GM20000 (cell line): ENCODE measurements around the gene CCDC90B.
A peak's percentile ranks its signal among the peaks of the same experiment; 100 is the strongest.

Experiments used
- DNase-seq: peaks from one replicate; pipeline ENCODE4 v3.0.0; 2012; ENCODE audit warnings: low spot score
- TF ChIP-seq, protein P1 (sequence below): IDR thresholded peaks from 2 replicates; pipeline ENCODE4 v1.5.1; 2012; ENCODE audit warnings: mild to moderate bottlenecking, control low read depth; ENCODE audit errors: extremely low read depth, missing control alignments

Gene CCDC90B

DNA sequence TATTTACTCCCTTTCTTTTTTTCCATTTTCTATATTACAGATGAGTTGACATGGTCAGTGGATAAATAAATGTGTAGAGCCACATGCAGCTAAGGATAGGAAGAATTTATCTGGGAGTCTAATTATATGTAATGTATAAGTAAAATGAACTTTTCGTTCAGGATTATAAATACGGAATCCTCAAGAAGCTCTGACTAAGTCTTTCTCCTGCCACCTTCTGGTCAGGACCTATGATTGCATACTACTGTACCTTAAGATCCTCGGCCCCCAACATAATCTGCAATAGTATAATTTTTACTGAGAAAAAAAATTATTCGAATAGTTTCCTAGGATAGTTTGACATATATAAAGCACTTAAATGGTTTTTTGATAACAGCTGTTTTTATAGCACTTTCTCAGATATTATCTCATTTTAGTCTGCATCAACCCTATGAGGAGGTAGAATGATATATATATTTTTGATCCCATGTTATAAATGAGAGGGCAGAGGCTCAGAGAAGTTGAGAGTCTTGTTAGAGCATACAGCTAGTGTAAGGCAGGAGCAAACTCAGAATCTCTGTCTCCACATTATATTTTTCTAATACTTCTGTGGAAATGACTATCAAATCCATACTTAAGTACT lies 36.1 kb downstream of the CCDC90B start:
- TF ChIP-seq, protein P1, sequence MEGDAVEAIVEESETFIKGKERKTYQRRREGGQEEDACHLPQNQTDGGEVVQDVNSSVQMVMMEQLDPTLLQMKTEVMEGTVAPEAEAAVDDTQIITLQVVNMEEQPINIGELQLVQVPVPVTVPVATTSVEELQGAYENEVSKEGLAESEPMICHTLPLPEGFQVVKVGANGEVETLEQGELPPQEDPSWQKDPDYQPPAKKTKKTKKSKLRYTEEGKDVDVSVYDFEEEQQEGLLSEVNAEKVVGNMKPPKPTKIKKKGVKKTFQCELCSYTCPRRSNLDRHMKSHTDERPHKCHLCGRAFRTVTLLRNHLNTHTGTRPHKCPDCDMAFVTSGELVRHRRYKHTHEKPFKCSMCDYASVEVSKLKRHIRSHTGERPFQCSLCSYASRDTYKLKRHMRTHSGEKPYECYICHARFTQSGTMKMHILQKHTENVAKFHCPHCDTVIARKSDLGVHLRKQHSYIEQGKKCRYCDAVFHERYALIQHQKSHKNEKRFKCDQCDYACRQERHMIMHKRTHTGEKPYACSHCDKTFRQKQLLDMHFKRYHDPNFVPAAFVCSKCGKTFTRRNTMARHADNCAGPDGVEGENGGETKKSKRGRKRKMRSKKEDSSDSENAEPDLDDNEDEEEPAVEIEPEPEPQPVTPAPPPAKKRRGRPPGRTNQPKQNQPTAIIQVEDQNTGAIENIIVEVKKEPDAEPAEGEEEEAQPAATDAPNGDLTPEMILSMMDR = peak; percentile 48
- peak; percentile 51 for DNase-seq

DNA sequence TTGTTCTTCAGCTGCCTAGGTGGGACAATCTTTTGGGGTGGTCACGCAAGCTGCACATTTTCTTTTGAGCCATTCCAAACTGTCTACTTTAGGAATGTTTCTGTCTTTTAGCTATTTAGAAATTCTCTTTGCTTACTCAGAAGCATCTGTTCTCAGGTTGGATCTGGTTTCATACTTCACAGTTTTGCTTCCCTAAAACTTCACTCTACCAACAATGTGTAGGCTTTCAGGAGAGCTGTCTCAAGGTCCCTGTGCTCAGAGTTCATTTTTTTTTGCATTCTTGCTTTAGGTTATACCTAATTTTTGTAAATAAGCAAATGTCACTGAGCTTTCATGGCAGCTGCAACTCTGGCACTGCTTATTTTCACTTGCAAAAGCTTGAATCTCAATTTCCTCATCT lies 36.7 kb downstream of the CCDC90B start:
- no peak for DNase-seq
- TF ChIP-seq, protein P1 = no peak

DNA sequence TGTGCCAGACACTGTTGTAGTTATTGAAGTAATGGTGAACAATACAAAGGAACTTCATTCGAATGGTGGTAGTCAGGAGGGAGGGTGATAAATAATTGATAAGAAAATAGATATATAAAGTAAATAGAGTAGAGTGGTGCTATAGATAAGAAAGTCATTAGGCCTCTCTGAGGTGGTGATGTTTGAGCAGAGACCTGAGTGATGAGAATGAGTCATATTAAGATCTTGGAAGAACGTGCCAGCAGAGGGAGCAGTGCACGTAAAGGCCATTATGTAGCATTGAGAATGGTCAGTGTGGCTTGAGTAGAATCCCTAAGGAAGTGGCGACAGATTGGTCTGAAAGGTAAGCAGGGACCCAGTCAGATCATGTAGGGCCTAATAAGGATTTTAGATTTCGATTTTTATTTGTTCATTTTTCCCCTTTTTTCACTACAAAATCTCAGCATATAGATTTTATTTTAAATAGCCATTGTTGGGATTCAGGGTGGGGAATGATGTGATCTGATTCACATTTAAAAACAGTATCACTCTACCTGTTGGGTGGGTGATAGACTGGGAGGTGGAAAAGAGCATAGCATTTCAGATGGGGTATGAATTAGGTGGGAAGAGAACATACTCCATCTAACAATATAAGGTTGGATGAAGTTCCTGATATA lies 44.7 kb downstream of the CCDC90B start:
- TF ChIP-seq, protein P1 = peak; percentile 29
- DNase-seq = peak; percentile 18

- TF ChIP-seq, protein P1 = no peak
- no peak for DNase-seq
Observed at GRCh38 chr11:83238111-83238510, 48.1 kb downstream of the CCDC90B start.

GRCh38 chr11:83235825-83236224 lies 50.3 kb downstream of the CCDC90B start:
- DNase-seq = no peak

DNA sequence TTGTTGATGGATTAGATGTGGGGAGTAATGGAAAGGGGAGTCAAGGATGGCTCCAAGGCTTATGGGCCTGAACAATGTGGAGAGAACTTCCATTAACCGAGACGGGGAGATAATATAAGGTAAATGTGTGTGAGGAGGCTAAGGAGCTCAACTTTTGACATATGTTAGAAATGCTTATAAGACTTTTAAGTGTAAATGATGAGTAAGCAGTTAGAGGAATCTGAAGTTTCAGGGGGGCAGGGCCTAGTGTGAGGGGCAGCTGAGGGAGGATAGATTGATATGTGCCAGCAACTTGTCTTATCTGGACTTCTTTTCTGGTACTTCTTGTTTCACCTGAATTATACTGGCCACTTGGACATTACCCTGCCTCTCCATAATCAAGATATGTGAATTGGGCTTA lies 62.7 kb downstream of the CCDC90B start:
- TF ChIP-seq, protein P1 = no peak

More at GRCh38 chr11:83235825-83236224, 50.3 kb downstream of the CCDC90B start:
- TF ChIP-seq, protein P1 = no peak

DNA sequence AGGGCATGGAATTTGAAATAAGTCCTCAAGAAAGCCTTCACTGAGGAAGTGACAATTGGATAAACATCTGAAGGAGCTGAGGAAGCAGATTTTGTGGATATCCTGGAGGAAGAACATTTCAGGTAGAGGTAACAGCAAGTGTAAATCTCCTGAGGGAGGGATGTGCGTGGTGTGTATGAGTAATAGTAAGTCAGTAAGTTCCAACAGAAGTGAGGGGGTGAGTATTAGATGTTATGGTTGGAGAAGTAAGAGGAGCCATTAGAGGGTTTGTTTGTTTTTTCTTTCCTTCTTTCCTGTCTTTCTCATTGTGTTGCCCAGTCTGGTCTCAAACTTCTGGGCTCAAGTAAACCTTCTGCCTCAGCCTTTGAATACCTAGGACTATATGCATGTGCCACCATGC lies 63.7 kb downstream of the CCDC90B start:
- DNase-seq = no peak
- TF ChIP-seq, protein P1 = no peak

More for the DNA sequence above, 62.7 kb downstream of the CCDC90B start:
- DNase-seq = no peak
